ENCODE measurements around the gene KCNJ18.
"Not testable (repeated sequence)": the region's sequence is repeated elsewhere in the genome, so short reads cannot be mapped to it uniquely, and the experiment has no call there.

Gene KCNJ18

DNA sequence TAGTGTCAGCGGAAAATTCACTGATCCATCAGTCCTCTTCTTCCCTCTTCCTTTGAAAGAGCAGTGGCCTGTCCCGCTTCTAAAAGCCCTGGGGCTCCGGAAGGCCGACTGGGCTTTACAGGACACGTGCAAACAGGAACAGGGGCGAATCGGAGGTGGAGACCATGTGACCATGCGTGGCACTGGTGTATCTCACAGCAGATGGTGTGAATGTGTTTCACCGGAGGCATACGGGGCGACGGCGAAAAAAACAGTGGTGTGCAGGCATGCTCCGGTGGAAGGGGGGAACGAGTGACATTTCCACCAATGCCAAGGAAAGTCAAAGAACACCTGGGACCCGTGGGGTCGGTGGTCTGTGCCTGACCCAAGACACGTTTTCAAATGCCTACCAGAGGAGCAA, 8.4 kb upstream of the KCNJ18 start:
- not testable (repeated sequence) for DNase-seq (ENCODE audit: low read depth in 3 of 3, low spot score in 1 of 3)

DNA sequence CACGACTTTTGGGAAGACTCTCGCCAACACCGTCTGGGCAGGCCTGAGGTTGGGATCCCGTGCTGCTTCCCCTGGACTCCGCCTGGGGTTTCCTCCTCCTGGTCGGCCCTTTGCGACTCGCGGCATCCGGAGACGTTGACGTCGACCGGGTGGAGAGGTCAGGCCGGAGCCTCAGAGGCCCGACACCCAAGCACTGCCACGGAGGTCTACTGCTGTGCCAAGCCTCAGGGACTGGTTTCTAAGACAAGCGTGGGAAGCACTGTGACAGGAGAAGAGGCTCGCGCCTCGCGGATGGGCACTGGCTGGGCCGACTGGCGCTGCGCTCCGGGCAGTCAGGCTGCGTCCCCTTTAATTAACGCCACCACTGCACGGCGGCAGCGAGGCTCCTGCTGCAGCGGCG, 7.9 kb upstream of the KCNJ18 start:
- not testable (repeated sequence) for DNase-seq (ENCODE audit: low read depth in 3 of 3, low spot score in 1 of 3)

DNA sequence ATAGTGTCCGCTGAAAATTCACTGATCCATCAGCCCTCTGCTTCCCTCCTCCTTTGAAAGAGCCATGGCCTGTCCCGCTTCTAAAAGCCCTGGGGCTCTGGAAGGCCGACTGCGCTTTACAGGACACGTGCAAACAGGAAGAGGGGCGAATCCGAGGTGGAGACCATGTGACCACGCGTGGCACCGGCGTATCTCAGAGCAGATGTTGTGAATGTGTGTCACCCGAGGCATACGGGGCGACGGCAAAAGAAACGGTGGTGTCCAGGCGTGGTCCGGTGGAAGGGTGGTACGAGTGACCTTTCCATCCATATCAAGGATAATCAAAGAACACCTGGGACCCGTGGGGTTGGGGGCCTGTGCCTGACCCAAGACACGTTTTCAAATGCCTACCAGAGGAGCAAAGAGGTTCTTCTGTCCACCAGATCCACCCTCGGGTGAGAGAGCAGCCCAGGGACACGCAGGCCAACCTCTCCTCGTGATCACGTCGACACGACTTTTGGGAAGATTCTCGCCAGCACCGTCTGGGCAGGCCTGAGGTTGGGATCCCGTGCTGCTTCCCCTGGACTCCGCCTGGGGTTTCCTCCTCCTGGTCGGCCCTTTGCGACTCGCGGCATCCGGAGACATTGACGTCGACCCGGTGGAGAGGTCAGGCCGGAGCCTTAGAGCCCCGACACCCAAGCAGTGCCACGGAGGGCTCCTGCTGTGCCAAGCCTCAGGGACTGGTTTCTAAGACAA, 7.1 kb upstream of the KCNJ18 start:
- not testable (repeated sequence) for DNase-seq (ENCODE audit: low read depth in 3 of 3, low spot score in 1 of 3)

DNA sequence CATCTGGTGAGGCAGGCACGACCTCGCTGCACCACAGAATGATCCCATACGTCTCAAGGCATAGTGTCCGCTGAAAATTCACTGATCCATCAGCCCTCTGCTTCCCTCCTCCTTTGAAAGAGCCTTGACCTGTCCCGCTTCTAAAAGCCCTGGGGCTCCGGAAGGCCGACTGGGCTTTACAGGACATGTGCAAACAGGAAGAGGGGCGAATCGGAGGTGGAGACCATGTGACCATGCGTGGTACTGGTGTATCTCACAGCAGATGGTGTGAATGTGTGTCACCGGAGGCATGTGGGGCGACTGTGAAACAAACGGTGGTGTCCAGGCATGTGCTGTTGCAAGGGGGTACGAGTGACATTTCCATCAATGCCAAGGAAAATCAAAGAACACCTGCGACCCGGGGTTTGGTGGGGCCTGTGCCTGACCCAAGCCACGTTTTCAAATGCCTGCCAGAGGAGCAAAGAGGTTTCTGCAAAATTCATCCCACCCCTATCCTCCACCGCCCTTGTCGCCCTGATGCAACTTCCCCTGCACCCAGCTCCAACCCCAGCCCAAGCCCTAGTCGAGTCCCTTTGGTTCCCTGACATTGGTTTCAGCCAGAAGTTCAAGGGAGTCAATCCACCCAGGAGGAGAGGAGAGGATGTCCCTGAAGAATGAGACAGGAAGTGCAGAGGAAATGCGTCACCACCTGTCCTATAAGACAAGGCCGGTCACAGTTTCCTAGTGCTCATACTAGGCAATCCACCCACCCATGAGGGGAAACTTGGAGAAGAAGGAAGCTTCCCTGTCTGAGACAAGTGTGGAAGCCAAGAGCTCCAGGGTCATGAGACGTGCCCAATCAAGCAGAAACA, 5.9 kb upstream of the KCNJ18 start:
- no peak for DNase-seq (ENCODE audit: low read depth in 3 of 3, low spot score in 1 of 3)

DNA sequence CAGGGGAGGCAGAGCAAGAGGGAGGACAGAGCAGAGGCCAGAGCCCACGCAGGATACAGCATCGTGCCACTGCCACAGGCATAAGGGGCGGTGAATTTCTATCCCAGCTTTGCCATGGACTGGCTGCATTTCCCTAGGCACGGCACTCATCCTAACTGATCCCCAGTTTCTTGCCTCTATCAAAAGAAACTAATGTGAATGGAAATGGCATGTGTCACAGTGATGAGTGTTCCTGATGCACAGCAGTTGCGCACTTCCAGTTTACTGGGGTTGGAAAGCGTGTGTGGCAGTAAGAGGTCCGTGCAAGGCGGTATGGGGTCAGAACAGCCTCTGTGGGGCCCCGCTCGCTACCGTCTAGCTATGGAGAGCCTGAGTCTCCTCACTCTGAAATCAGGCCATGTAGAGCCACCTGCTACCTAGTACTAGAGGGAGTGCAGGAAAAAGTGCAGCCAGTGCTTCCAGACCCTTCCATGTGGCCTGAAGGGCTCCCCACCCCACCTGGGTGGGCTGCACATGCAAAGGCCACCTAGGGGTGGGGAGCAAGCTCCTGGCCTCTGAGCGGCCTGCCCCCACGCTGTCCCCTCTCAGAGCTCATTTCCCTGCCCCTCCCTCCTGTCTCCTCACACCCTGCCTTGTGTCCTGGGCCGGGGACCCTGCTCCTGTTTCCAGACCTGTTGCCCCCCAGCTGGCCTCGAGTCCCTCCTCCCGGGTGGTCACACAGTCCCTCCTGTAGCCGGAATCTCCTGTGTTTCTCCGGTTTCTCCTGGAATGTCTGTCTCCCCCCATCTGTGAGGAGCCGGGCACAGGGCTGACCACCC, 5.0 kb upstream of the KCNJ18 start:
- DNase-seq (ENCODE audit: low read depth in 3 of 3, low spot score in 1 of 3) = no peak

DNA sequence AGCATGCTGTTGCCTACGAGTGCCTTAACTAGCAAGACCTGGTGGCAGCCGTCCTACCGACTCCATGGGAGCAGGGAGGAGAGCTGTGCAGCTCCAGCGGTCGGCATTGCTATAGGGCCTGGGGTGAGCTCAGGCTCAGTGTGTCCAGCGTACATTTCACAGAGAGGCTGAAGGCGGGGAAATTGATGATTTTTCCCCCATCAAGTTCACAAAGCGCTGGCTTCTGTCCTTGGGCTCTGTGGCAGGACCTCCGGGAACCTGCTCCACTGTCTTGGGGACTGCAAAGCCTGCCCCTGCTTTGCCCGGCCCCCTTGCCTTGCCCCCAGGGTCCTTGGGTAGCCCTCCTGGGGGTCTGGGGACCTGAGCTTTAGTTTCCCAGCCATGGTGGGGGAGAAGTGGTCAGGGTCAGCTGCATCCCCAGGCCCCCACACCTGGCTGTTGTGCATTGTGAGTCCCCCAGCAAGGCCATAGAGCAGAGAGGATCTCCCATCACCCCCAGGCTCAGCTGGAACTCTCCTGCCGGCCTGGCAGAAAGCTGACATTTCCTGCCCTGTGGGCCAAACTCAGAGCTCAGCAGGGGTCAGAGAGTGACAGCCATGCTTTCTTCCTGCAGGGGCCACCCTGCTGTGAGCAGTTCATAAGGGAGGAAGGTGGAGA, 3.9 kb upstream of the KCNJ18 start:
- no peak for DNase-seq (ENCODE audit: low read depth in 3 of 3, low spot score in 1 of 3)

DNA sequence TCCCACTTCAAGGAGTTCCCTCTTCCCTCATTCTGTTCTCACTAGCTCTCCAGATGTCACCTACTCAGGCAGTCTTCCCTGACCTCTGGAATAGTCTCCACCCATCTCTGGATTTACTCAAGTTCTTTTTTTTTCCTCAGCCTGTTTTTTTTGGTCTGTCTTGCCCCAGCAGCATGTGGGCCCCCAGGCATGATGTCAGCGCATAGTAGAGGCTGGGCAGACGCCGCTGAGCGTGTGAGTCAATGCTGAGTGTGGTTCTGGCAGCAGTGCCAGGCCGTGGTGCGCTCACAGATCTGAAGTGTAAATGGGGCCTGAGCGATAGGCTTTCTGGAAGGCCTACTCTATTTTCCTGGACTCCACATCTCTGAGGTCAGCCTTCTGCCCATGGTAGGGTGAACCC, 2.7 kb upstream of the KCNJ18 start:
- no peak for DNase-seq (ENCODE audit: low read depth in 3 of 3, low spot score in 1 of 3)

DNA sequence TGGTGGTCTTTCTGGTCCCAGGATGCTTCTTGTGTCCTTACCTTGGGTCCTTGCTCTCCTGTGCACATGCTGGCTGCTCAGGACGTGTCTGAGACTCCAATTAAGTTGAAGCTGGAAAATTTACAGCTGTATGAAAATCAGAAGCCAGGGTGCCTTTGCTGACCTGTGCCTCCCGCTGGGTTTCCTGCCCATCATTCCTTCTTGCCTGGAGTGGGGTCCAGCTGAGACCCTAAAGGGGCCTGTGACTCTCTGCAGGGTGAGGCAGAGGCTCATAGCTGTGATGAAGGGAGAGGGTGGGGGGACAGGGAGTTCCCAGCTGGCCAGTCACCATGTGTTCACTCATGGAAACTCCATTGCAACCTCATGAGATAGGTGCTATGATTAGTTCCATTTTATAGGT, 1.5 kb upstream of the KCNJ18 start:
- DNase-seq (ENCODE audit: low read depth in 3 of 3, low spot score in 1 of 3) = not testable (repeated sequence)

DNA sequence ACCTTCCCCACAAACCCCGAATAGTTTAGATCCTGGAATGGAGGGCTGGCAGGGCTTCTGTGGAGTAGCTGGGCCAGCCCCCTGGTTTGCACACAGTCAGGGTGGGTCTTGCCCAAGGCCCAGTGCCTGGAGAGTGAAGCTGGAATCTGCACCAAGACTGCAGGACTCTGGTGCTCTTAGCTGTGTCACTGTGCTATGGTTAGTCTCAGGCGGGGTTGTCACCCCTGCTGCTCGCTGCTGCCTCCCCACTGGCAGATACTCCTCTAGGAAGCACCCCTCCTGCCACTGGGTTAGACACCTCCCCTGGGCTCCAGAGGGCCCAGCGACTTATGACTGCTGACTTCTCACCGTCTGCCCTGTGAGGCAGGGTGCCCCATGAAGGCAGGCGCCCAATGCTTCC, 842 bp upstream of the KCNJ18 start:
- not testable (repeated sequence) for DNase-seq (ENCODE audit: low read depth in 3 of 3, low spot score in 1 of 3)

DNA sequence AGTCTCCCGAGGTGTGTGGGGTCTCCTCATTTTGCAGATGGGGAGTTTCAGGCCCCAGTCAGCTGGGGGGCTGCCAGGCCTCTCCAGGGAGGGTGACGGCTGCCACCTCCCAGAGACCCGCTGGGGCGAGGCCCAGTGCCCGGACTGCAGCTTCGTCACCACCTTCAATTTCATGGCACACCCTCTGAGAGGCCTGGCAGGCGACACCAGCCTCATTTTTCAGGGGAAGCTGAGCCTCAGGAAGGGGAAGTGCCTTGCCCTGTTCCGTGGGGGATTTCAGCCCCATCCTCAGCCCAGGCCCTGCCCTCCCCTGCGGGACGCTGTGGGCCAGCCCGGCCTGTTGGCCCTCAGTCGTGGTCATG, 362 bp downstream of the KCNJ18 start:
- not testable (repeated sequence) for DNase-seq (ENCODE audit: low read depth in 3 of 3, low spot score in 1 of 3)

DNA sequence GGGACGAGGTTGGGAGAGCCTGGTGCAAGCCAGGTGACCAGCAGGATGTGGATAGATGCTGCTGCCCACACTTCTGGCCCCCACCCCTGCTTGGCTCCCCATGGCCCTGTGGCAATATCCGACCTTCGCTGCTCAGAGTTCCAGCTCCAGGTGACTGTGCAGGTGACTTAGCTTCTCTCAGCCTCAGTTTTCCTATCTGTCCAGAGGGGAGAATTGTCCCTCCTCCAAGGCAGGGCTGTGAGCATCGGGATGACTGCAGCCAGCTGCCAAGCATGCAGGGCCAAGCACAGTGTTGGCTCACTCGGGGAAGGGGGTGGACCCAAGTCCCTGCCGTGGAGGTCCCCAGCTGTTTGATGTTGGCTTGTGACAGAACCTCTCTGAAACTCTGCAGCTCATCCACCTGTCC, 1.1 kb downstream of the KCNJ18 start:
- DNase-seq (ENCODE audit: low read depth in 3 of 3, low spot score in 1 of 3) = not testable (repeated sequence)

DNA sequence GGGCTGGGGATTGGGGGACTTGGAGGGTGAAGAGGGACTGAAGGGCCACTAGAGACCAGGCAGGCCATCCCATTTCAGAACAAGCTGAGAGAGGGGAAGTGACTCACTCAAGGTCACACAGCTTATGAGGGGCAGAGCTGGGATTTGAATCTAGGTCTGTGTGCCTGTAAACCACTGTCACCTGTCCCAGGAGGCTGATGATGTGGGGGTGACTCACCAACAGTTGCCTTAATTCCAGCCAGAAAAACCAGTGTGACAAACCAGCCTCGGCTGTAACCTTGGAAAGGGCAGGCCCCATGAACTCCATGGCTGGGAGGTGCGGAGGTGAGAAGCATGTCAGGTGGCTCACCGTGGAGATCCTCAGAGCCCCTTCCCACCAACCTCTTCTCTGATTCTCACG, 1.6 kb downstream of the KCNJ18 start:
- DNase-seq (ENCODE audit: low read depth in 3 of 3, low spot score in 1 of 3) = not testable (repeated sequence)

DNA sequence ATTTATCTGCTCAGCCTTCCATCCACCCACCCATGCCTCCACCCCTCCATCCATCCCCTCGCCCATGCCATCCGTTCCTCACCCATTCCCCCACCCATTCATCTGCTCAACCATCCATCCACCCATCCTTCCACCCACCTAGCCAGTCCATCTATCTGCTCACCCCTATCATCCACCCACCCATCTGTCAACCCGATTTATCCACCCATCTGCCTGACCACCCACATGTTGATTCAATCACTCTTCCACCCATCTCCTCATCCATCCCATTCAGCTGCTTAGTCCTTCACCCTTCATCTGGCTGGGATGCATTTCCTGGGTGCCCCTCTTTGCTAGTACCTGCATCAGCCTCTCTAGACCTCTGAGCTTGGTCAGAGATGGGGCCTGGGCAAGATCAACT, 3.9 kb downstream of the KCNJ18 start:
- not testable (repeated sequence) for DNase-seq (ENCODE audit: low read depth in 3 of 3, low spot score in 1 of 3)

DNA sequence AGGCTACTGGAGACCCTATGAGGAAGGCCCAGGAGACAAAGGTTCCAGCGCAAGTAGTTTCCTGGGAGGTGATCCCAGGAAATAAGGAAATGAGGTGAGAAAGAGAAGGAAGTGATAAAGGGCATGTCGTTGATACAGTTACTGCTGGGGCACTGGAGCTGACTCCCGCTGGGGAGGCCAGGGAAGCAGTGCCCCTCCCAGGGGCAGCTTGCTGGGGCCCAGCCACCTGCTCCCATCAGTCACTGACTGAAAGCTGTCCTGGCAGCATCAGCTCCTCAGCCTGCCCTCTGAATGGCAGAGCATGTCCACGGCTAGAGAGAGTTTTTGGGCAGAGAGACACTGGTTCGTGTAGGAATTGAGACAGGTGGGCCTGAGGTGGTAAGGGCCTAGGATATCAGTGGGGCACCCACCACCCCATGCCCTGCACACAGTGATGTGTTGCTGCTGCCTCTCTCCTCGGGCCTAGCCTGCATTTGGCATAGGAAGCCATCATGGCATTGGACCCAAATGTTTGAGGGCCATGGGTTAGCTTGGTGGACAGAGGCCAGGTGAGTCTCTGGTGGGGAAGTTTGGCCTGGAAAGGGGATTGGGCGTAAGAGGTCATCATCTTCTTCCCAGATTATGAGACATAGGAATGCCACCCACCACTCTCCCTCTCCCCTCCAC, 4.7 kb downstream of the KCNJ18 start:
- not testable (repeated sequence) for DNase-seq (ENCODE audit: low read depth in 3 of 3, low spot score in 1 of 3)

DNA sequence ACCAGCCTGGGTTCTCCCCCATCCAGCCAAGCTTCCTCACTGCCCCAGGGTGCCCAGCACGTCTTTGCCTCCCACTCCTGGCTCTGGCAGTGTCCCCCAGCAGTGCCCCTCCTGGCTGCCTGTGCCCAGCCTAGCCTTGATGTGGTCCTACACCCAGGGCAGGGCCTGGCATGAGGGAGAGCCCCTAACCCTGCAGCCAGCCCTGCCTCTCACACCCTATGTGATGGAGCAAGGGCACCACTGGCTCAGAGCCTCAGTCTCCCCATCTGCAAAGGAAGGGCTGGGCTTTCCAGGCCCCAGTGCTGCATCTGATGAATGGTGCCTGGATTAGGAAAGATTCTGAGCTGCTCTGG, 5.2 kb downstream of the KCNJ18 start:
- not testable (repeated sequence) for DNase-seq (ENCODE audit: low read depth in 3 of 3, low spot score in 1 of 3)

DNA sequence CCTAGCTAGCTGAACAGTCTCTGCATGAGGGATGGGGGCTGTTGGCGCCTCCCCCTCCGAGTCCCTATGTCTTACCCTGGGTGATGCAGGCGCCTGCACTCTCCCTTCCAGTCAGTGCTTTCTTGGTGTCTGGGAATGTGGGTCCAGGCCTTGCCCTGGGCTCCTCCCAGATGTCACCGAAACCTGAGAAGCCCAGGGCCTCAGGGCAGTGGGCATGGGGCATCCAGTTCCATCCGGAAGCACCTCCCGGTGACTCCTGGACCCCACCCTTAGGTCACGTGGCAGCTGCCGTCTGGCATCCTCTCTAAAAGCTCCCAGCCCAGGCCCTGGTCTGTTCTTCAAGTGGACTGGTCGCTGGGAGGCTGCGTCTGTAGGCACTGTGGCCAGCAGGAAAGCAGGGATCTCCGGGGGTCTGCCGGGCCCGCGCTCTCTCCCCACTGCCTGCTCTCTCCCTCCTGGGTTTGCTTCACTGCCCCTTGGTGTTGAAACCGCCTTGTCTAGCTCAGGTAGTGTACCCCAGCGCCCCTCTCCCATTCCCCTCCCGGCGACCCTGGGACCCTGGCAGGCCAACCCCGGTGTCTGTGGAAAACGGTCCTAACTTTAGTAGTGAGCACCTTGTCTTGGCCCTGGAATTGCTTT, 6.2 kb downstream of the KCNJ18 start:
- DNase-seq (ENCODE audit: low read depth in 3 of 3, low spot score in 1 of 3) = not testable (repeated sequence)

DNA sequence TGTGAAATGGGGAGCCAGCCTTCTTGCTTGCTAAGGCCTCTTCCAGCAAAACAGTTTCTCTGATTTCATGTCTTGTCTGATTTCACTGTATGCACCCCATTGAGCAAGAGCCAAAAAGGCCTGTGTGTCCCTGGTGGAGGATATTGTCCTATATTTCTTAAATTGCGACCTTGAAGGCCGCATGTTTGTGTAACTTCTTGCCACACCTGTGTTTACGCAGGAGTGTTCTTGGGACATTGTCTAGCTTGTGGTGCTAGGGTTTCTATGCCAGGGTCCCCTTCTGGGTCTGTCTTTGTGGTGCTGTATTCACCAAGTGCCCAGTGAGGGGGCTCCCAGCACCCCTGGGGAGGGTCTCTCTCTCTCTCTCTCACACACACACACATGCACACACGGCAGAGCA, 6.8 kb downstream of the KCNJ18 start:
- not testable (repeated sequence) for DNase-seq (ENCODE audit: low read depth in 3 of 3, low spot score in 1 of 3)

DNA sequence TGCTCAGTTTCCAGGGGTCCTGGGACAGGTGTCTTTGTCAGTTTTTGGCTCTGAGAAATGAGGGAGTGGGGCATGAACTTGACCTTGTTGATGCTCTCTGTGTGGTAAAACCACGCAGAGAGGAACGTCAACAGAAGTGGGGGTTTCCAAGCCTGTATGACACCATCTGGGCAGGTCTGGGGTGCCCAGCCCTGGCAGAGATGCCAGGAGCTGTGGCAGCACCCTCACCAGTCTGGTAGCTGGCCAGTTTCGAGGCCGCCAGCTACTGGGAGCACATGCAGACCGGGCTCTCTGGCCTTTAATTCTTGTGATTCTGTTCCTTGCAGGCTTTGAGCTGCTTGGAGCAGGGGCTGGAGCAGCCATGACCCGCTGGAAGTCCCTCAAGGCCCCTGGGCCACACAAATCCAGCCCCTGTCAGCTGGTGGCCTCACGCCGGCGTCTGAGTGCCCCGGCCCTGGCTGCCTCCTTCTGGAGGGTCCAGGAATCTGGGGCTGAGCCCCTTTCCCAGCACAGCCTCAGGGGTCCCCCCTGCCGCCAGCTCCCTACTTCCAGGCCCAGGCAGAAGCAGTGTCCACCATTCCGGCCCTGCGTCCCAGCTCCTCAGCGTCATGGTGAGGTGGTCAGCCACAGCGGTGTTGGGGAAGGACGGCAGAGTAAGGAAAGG, 7.4 kb downstream of the KCNJ18 start:
- DNase-seq (ENCODE audit: low read depth in 3 of 3, low spot score in 1 of 3) = not testable (repeated sequence)

DNA sequence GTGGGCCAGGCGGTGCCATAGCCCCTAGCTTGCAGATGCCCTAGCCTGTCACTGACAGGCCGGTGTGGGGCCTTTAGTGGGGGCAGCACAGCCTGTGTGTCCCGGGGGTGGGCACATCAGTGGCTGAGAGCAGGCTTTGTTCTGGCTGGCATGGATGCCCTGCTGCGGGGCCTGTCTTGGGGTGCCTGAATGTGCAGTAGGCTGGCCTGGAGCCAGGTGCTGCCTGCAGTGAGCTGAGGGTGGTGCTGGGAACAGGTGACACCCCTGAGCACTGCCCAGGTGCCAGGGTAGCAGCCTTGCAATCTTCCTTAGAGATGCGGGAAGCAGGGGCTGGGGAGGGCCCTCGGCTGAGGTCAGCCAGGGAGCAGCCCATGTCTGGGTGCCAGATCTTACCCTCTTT, 8.8 kb downstream of the KCNJ18 start:
- DNase-seq (ENCODE audit: low read depth in 3 of 3, low spot score in 1 of 3) = not testable (repeated sequence)

DNA sequence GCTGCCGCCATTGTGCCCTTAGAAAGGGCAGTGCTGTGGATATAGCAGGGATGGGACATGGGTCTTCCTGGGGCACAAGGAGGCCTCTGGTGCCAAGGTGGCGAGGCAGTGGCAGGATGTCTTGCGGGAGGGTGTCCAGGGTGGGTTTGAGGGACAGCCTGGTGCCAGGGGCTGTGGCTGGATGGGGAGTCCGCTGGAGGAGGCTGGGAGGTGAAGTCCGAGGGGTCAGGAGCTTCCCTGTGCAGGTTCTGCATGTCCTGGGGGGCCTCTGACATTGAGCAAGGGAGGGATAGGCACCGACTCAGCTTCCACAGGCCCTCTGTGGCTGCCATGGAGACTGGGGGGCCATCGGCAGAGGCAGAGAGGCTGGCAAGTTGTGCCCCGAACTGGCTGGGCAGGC, 9.7 kb downstream of the KCNJ18 start:
- DNase-seq (ENCODE audit: low read depth in 3 of 3, low spot score in 1 of 3) = not testable (repeated sequence)
